ENCODE measurements around the gene FBP2. TPM values are rescaled to one million over a fixed set of nuclear protein-coding genes. Genes with fewer than 3 reads are reported as not detected.

FBP2 gene
- total RNA-seq, 4 donors from 2014 or later: not detected

DNA sequence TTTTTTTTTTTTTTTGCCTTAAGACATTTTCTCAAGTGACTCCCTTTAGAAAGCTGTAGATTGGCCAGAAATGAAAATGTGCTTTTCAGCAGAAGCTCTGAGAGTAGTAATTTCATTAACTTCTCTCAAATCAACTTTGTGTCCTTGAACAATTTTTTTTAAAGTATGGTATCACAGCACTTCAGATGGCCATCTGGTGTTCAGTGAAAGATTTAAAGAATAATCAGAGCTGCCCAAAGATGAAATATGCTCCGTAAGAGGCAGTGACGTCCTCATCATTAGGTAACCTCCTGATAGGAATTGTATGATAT is 81.7 kb downstream of the FBP2 start:
- H3K4me3 ChIP-seq: no peak overlapping the region
- no peaks in the 10 kb centered on the region for H3K36me3 ChIP-seq
- no peak for DNase-seq
- H3K27ac ChIP-seq: no peak overlapping the region
- H3K27me3 ChIP-seq: no peaks in the 10 kb centered on the region
- H3K4me1 ChIP-seq: no peaks in the 10 kb centered on the region
- TF ChIP-seq POLR2A (IDR thresholded peaks at IDR 0.05): no peak
- TF ChIP-seq, protein P1, sequence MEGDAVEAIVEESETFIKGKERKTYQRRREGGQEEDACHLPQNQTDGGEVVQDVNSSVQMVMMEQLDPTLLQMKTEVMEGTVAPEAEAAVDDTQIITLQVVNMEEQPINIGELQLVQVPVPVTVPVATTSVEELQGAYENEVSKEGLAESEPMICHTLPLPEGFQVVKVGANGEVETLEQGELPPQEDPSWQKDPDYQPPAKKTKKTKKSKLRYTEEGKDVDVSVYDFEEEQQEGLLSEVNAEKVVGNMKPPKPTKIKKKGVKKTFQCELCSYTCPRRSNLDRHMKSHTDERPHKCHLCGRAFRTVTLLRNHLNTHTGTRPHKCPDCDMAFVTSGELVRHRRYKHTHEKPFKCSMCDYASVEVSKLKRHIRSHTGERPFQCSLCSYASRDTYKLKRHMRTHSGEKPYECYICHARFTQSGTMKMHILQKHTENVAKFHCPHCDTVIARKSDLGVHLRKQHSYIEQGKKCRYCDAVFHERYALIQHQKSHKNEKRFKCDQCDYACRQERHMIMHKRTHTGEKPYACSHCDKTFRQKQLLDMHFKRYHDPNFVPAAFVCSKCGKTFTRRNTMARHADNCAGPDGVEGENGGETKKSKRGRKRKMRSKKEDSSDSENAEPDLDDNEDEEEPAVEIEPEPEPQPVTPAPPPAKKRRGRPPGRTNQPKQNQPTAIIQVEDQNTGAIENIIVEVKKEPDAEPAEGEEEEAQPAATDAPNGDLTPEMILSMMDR (IDR thresholded peaks at IDR 0.05): no peak
- H3K9me3 ChIP-seq: no peaks in the 10 kb centered on the region

DNA sequence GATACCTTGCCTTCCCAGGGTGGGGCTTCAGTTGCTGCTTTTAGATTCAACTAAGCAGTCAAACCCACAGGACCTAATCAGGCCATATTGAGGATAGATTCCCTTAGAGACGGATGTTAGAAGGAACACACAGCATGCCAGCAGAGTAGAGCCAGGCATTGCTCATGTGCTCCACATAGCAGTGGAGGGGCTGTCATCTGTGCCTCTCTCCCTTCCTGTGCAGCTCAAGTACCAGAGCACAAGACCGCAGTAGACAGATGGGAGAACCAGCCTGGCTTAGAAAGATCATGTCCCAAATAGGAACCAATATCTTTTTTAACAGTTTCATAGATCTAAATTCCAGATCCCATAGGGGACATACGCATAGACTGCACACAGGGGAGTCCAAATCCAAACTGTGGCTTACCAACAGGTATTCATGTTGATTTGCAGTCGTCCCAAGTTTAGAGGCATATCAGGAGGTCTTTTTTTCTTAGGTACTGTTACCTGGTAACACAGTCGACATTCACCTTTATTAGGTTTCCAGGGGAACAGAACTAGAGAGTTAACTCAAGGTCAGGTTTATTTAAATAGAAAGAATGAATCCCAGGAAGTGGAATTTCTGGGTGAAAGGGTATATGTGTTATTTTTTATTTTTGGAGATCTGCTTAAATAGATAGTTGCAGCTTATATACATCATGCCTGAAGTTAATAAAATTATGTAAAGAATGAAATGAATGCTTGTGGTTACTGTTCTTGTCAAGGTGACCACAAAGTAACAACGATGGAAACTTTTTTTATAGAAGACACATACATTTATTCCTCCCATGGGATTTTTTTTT is 82.3 kb downstream of the FBP2 start:
- DNase-seq: no peak
- Histone ChIP-seq H3K4me1 (no peaks in the 10 kb centered on the region), H3K27ac (no peak overlapping the region), H3K4me3 (no peak overlapping the region), H3K36me3 (no peaks in the 10 kb centered on the region), H3K27me3 (no peaks in the 10 kb centered on the region), H3K9me3 (no peaks in the 10 kb centered on the region)
- TF ChIP-seq, protein P1 (IDR thresholded peaks at IDR 0.05): no peak
- TF ChIP-seq POLR2A (IDR thresholded peaks at IDR 0.05): no peak

Other genes starting within 250 kb of the FBP2 start
- 1 to 10 TPM in 3 of 4 donors, not detected in 1; 1.1 to 1.8 (median 1.3) TPM for gene PCAT7, start 38.7 kb downstream of the FBP2 start, total RNA-seq
- gene FBP1, start 45.7 kb upstream of the FBP2 start, total RNA-seq: 100 to 1,000 TPM in 3 of 4 donors, 10 to 100 TPM in 1; 56.1 to 454 (median 413) TPM
- gene AOPEP, start 132.9 kb upstream of the FBP2 start, total RNA-seq: 100 to 1,000 TPM in 3 of 4 donors, 10 to 100 TPM in 1; 83.5 to 272 (median 117) TPM

Data from Peyer's patch (tissue), 4 donors.